HG02885 (cell line): ENCODE data around the gene IFT20.
"Not testable (repeated sequence)": the region's sequence is repeated elsewhere in the genome, so short reads cannot be mapped to it uniquely, and the experiment has no call there.

Experiments used
- ATAC-seq: cut with Tn5 transposase; IDR thresholded peaks from one replicate; pipeline ENCODE4 v1.9.1; 2021; ENCODE audit warnings: mild to moderate bottlenecking; ENCODE audit not compliant: unreplicated experiment, poor library complexity

Gene IFT20

GRCh38 chr17:28364665-28365363 is 29.5 kb upstream of the IFT20 start, which contains the start of gene SEBOX:
SEBOX (minus strand) TSS chr17:28365199; CDS start chr17:28365151, 48 bp downstream.
- no peak for ATAC-seq

GRCh38 chr17:28363776-28364650 is 28.7 kb upstream of the IFT20 start:
- no peak for ATAC-seq

GRCh38 chr17:28363186-28363585 is 27.9 kb upstream of the IFT20 start:
- no peak for ATAC-seq

- no peak for ATAC-seq
Observed at GRCh38 chr17:28357901-28358197, 22.6 kb upstream of the IFT20 start.

GRCh38 chr17:28357061-28357900 is 22.0 kb upstream of the IFT20 start, which contains the start of gene POLDIP2:
POLDIP2 (minus strand) TSS chr17:28357527; CDS start chr17:28357448, 79 bp downstream.
- peak; percentile 97 for ATAC-seq

- no peak for ATAC-seq
Observed at GRCh38 chr17:28350271-28350670, 15.0 kb upstream of the IFT20 start.

GRCh38 chr17:28348979-28349378 is 13.7 kb upstream of the IFT20 start:
- no peak for ATAC-seq

GRCh38 chr17:28347261-28347891 is 12.1 kb upstream of the IFT20 start:
- no peak for ATAC-seq

- no peak for ATAC-seq
Observed at GRCh38 chr17:28346746-28347246, 11.5 kb upstream of the IFT20 start.

GRCh38 chr17:28346199-28346580 is 10.9 kb upstream of the IFT20 start:
- no peak for ATAC-seq

GRCh38 chr17:28345419-28346198 is 10.3 kb upstream of the IFT20 start:
- ATAC-seq = no peak

- no peak for ATAC-seq
Observed at GRCh38 chr17:28344435-28344901, 9.2 kb upstream of the IFT20 start.

- ATAC-seq = no peak
Observed at GRCh38 chr17:28344011-28344410, 8.7 kb upstream of the IFT20 start.

GRCh38 chr17:28343491-28343932 is 8.2 kb upstream of the IFT20 start:
- ATAC-seq = no peak

- ATAC-seq = no peak
Observed at GRCh38 chr17:28342313-28342712, 7.0 kb upstream of the IFT20 start.

GRCh38 chr17:28341516-28341915 is 6.2 kb upstream of the IFT20 start:
- no peak for ATAC-seq

- ATAC-seq = no peak
Observed at GRCh38 chr17:28340374-28340773, 5.1 kb upstream of the IFT20 start.

GRCh38 chr17:28339431-28339830 is 4.2 kb upstream of the IFT20 start:
- ATAC-seq = no peak

GRCh38 chr17:28338769-28339212 is 3.5 kb upstream of the IFT20 start:
- not testable (repeated sequence) for ATAC-seq
